ENCODE measurements around the gene TPD52L3.

TPD52L3 gene
- long read RNA-seq, donor 1: 0 reads
- long read RNA-seq, donor 2: 0 reads
- long read RNA-seq, donor 3: 0 reads
- long read RNA-seq, donor 4: 0 reads
- long read RNA-seq, donor 5: 0 reads
- long read RNA-seq, donor 6: 0 reads
- long read RNA-seq, donor 7: 0 reads
- long read RNA-seq, donor 8: 0 reads

DNA sequence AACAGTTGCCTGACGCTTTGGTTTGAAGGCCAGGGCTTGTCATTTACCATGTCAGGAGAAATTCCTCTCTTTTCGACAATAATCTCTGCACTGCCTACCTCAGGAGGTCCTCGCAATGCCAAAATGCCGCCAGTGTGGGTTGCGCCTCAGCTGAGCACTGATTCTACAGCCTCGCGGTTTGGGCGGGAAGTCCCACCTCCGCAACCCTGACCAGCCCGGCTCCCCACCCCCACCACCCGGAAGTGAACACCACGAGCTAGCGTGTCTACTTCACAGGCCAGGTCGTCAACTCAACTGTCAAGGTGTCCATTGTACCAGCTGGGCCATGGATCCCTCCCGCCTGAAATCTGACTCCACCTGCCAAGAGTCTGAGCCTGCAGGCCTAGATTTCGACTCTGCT, at the start of gene TPD52L3:
TPD52L3 (plus strand) TSS at position 273 of the 400 bp plus-strand sequence. CDS start 221 bp downstream, outside the sequence.
- DNase-seq: no peak

DNA sequence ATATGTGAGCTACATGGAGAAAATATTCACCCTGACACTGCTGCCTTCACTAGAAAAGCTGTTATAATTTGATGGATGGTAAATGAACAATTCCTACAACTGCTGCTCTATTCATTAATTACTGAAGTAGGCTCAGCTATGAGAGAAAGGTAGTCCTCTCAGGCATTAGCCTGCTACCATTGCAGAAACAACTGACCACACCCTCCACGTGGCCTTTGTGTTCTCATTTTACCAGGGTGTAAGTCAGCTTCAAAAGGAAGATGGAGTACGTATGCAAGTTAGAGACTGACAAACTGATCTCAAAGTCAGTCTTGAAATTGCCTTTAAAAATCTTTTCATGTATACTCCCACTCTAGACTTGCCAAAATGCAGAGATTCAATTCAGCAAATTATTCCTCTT, 26.3 kb upstream of the TPD52L3 start:
- no peak for DNase-seq

DNA sequence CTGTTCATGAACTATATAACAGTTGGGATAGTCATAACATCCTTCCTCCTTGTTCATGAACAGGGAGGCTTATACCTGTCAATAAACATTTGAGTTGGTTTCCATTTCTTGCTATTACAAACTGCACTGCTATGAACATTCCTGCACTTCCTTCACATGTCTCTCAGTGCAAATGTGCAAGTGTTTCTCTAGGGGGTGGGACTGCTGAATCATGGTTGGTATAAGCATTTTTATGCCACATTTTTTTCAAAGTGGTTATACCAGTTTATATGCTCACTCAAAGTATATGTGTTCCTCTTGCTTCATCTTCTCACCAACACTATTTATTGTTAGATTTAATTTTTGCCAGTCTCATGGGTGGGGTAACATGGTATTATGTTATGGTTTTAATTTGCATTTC, 25.8 kb upstream of the TPD52L3 start:
- DNase-seq: no peak

DNA sequence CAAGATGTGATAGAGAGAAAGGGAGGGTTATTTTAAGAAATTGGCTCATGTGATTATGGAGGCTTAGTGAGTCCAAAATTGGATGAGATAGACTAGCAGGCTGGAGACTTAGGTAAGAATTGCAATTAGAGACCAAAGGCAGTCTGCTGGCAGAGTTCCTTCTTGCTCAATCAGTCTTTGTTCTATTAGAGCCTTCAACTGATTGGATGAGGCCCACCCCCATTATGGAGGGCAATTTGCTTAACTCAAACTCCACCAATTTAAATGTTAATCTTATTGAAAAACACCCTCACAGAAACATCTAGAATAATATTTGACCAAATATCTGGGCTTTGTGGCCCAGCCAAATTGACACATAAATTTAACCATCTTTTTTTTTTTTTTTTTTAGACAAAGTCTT, 23.9 kb upstream of the TPD52L3 start:
- no peak for DNase-seq

DNA sequence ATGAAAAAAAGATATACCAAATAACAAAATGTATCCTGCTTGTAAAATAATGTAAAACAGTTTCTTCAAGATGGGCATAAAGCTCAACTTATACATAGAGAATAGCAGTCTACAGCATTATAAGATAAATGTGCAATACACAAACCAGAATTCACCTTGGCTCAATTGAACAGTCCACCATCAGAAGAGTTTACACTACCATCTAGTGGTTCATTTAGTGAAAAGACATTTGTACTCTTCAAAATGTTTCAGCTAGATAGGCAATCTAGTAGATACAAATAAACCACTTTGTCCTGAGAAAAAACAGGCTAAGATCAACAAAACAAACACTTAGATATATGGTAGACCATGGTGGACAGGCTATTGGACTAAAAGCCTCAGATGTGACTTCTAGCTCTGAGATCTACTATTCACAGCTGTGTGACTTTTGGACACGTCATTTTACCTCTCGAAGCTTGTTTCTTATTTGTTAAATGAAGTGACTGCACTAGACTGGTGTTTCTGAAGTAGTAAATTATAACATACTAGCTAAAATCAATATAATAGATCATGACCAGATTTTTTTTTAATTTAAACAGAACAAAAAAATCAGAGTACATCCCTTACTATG, 22.1 kb upstream of the TPD52L3 start:
- no peak for DNase-seq

DNA sequence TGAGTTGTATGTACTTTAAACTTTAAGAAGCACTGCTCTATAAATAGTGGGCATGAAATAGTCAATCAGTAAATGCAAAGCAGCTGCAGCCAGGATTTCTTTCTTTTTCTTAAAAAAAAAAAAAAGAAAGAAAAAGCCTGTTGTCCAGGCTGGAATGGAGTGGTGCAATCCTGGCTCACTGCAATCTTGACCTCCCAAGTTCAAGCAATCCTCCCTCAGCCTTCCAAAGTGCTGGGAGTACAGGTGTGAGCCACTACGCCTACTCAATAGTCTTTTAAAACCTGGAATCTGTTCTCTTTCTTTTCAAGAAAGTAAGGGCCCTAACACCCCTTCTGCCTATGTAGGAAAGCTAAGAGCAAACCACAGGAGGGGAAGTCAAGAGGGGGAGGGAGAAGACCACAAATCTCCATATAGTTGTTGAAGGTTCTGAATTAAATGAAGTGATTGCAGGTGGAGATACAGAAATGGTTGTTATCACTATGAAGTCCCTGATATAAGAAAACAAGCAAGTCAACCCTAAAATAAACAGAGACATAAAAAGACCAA, 20.6 kb upstream of the TPD52L3 start:
- no peak for DNase-seq

DNA sequence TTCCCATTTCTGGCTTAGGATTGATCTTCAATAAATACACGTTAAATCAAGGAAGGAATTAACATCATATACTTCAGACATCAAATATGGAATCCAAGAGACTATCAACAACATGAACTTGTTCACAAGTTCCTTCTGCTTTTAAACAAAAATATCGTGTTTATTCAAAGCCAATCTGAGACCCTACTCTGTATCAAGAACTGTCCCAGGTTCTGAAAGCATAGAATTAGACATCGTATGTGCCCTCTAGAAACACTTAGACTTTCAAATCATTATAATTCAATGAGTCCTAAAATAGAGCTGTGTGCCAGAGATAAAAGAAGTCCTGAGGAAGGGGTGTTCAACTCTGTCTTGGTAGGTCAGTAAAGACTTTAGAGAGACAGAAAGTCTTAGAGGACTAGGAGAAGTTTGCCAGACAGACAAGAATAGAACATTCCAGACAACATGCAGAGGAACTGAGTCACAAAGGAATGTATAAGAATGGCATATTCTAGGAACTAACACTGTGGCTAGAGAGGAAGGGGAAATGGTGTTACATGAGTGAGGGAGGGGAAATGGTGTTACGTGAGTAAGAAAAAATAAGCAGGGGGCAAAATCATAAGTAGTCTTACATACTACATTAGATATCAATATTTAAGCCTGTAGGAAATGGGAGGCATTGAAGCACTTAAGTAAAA, 2.9 kb downstream of the TPD52L3 start:
- no peak for DNase-seq

DNA sequence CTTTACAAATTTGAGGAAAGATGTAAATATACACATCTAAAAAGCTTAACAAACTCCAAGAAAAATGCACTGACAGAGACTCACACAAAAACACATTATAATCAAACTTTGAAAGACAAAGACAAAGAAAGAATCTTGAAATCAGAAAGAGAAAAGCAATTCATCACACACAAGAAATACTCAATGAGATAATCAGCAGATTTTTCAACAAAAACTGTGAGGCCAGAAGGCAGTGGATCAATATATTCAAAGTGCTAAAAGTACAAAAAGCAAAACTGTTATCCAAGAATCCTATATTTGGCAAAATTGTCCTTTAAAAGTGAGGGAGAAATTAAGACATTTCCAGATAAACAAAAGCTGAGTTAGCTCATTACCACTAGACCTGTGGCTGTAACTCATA, 6.1 kb downstream of the TPD52L3 start:
- DNase-seq: no peak

DNA sequence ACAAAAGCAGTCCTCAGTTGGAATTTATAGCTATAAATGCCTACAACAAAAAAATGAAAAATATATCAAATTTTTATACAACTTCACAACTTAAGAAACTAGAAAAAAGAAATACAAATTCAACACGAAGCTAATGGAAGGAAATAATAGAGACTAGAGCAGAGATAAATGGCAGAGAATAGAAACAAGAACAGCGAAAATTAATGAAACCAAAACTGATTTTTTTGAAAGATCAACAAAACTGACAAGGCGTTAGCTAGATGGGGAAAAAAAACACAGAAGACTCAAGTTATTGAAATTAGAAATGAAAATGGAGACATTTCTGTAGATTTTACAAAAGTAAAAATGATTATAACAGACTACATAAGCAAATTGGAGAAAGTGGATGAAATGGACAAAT, 20.6 kb downstream of the TPD52L3 start:
- no peak for DNase-seq

DNA sequence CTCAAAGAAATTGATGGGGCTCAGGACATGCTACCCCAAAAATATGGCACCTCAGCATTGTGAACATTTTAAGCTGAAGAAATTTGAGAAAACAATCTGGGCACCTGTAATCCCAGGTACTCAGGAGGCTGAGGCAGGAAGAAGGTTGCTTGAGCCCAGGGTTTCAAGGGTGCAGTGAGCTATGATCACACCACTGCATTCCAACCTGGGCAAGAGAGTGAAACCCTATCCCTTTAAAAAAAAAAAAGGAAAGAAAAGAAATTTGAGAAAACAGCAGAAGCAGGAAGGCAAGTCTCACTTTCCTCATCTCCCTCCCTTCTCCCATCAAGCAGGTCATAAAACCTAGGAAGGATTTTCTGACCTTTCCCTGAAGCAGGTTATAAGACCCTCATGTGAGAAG, 23.6 kb downstream of the TPD52L3 start:
- no peak for DNase-seq

DNA sequence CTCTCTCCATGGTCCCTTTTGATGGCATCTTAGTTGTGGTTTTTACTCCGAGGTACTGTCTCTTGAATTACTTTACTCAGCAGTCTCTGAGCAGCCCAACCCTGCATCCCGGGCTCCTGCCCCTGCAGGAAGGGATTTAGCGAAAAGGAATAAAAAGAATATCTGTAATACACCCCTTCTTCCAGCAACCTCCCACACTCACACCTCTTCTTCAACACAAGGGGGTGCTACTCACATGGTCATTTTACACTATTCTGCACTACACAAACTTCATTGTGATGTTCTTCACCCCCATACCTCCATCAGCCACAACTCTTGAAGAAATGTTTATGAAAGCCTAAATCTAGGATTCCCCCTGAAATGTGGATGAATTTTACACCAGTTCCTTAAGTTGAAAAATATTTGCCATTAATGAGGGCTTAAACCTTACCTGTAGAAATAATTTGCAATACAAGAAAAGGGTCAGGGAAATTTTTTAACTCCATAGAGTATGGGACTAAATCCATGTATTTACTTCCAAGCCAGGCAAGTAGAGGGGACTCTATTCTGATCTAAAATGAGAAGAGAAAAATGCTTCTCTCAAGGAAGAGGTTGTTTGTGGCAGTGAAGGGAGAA, 26.0 kb downstream of the TPD52L3 start:
- no peak for DNase-seq

DNA sequence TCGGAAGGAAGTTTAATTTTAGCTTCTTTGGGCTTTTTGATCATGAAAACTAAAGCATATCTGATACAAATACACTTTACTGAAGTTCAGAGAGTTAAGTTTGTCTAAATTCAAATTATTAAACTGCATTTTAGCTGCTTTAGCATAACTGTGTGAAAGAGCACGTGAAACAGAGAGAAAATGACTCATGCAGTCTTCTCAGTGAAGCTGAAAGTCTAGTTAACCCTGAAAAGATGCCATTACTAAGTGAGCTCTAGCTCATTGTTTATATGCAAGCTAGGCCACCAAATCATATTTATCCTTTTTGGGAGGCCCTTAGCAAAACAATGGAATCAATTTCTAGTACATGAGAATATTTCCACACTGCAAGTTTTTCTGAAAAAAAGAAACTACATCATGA, 27.6 kb downstream of the TPD52L3 start:
- DNase-seq: no peak

DNA sequence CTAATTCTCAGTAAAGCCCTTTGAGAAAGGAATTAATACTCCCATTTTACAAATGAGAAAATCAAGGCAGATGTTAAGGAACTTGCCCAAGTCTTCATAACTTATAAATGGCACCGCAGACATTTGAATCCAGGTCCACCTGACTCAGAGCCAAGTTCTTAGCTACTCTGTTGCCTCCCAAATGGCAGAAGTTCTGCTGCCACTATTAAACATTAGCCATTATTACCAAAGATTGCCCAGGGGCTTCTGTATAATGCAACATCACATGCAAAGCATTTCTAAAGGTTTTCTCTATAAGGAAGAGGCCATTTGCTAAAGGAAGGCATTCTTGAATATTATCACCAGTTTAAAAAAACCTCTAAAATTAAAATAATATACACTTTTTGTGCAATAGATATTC, 28.3 kb downstream of the TPD52L3 start:
- DNase-seq: no peak

DNA sequence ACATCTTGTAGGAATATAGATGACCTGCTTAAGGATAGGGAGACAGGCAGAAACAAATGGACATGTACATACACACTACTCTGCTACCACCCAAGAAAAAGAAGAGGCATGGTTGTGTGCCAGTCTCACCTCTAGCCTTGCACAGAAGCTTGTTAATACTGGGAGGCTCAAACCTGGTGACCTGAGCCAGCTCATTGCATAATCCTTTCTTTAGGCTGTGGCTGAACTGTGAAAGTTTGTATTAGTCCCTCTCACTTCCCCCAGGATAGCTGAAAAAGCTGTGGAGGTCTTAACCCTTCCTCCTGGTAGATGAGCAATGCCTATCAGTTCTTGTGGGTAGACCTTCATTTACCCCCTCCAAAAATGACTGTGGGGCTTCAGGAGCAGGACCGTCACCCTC, 28.7 kb downstream of the TPD52L3 start:
- DNase-seq: no peak

DNA sequence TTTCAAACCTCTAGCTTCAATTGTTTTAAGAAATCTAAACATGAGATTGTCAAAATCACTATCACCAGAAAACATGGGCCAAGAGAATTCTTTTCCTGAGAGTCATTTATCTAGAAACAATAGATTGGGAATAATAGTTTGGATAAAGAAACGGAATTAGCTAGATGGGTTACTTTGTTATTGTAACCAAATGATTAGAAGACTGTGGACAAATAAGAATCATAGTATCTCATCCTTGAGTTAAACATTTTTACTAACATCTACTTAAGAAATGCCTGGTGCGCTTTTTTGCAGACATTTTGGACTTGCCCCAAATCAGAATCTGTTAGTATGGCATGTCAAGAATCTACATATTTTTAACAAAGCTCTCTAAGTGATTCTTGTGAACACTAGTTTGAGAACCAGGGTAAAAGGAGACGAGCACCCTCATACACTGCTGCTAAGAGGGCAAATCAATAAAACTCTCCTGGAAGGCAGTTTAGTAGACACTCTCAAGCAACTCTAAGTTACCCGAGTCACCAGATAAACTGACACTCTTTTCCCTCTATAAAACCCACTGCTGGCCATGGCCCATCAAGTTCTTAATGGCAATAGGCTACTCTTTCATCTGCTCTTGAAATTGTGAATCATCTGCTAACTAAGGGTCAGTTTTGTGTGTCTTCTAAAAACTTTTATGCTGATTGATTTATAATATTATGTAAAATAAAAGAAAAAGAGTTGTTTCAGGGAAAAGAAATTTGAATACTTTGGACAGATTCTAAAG, 39.1 kb downstream of the TPD52L3 start:
- DNase-seq: no peak

DNA sequence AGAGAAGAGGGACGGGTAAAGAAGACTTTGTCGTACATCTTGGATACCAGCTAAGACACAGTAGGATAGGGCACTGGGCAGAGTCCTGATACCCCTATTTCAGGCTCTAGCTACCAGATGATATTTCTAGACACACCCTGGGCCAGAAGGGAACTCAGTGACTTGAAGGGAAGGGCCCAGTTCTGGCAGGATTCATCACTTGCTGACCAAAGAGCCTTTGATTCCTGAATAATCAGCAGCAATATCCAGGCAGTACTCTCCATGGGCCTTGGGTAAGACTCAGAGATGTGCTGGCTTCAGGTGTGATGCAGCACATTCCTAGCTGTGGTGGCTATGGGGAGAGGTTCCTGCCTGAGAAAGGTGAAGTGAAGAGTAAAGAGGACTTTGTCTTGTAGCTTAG, 40.7 kb downstream of the TPD52L3 start:
- no peak for DNase-seq
